Immature natural killer cell (primary cell): ENCODE measurements around the gene TBX10. TPM values are rescaled to one million over a fixed set of nuclear protein-coding genes. Genes with fewer than 3 reads are reported as not detected.
"Not testable (repeated sequence)": the region's sequence is repeated elsewhere in the genome, so short reads cannot be mapped to it uniquely, and the experiment has no call there.

Experiments used
- DNase-seq, 3 donors: peaks; one replicate each; pipeline ENCODE4 v3.0.0; 2022; ENCODE audit warnings: mixed read lengths in 1 of 3
- H3K27ac Mint-ChIP-seq, 6 donors: one replicate each; pipeline ENCODE4 v1.8.0; 2020; ENCODE audit warnings: mixed read lengths in 6 of 6, mild to moderate bottlenecking in 5 of 6, inconsistent platforms in 4 of 6, moderate library complexity in 3 of 6
- H3K27me3 Mint-ChIP-seq, 3 donors: one replicate each; pipeline ENCODE4 v1.8.0; 2020 to 2021; ENCODE audit warnings: low read depth in 3 of 3, mild to moderate bottlenecking in 3 of 3, mixed read lengths in 3 of 3, moderate library complexity in 3 of 3, inconsistent platforms in 1 of 3
- H3K36me3 Mint-ChIP-seq, 3 donors: one replicate each; pipeline ENCODE4 v1.8.0; 2020; ENCODE audit warnings: mixed read lengths in 3 of 3, inconsistent platforms in 2 of 3, mild to moderate bottlenecking in 2 of 3
- H3K4me1 Mint-ChIP-seq, 2 donors: one replicate each; pipeline ENCODE4 v1.8.0; 2020; ENCODE audit warnings: inconsistent platforms in 2 of 2, mild to moderate bottlenecking in 2 of 2, mixed read lengths in 2 of 2, moderate library complexity in 1 of 2
- H3K4me3 Mint-ChIP-seq, 5 donors: one replicate each; pipeline ENCODE4 v1.8.0; 2020; ENCODE audit warnings: mild to moderate bottlenecking in 5 of 5, mixed read lengths in 5 of 5, inconsistent platforms in 3 of 5, moderate library complexity in 3 of 5
- H3K9me3 Mint-ChIP-seq, 6 donors: one replicate each; pipeline ENCODE4 v1.8.0; 2020; ENCODE audit warnings: mild to moderate bottlenecking in 6 of 6, mixed read lengths in 6 of 6, inconsistent platforms in 4 of 6, moderate library complexity in 3 of 6
- polyA plus RNA-seq, 3 donors: library from polyadenylated mRNA; unstranded; fragments of 300-500 nt; fragmentation: Illumina TruSeq; gene quantifications; one replicate each; pipeline ENCODE4 v1.2.3, GENCODE V29; 2021

Gene TBX10
- polyA plus RNA-seq, 3 donors from 2014 or later, result not detected

DNA sequence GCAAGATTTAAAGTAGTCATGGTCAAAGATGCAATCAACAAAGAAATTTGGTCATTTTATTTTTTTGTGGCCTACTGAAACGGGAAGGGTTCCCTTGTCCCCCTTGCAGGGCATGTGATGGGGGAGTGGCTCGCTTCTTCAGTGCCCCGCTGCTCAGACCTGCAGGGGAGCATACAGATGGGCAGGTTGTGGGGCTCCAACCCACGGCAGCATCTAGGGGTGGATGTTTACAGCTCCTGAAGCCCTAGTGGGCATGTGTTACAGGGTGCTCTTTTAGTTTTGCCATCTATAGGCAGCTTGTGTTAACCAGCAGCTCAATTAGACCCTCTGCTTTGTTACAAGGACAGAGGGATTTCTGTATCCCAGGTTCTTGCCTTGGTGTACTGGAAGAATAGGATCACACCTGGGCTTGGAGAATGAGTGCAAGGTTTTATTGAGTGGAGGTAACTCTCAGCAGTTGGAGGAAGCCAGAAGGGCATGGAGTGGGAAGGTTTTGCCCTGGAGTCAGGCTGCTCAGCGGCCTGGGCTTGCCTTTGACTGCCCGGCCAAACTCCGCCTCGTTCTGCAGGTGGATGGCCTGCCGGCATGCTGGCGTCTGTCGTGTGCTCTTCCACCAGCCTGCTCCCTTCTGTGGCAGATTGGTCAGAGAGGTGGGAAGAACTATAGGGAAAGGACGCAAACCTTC, 46.5 kb downstream of the TBX10 start:
- Mint-ChIP-seq H3K36me3 (peaks cover 0 to 2% (median 0%) of the 10 kb centered on the region in 3 donors), H3K27me3 (no peaks in the 10 kb centered on the region), H3K4me1 (peaks cover 0 to 8% of the 10 kb centered on the region in 2 donors), H3K27ac (no peak overlapping the region), H3K9me3 (no peaks in the 10 kb centered on the region), H3K4me3 (no peak overlapping the region)
- no peak for DNase-seq

DNA sequence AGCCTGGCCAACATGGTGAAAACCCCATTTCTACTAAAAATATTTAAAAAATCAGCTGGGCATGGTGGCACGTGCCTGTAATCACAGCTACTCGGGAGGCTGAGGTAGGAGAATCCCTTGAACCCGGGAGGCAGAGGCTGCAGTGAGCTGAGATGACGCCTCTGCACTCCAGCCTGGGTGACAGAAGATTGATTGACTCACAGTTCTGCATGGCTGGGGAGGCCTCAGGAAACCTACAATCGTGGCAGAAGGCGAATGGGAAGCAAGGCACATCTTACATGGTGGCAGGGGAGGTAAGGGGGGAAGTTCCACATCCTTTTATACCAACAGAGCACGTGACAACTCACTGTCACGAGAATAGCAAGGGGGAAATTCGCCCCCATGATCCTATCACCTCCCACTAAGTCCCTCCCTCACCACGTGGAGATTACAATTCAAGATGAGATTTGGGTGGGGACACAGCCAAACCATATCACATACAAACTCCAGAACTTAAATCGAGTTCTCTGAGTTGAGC, 50.6 kb downstream of the TBX10 start:
- H3K36me3 Mint-ChIP-seq, result peaks cover 0 to 15% (median 0%) of the 10 kb centered on the region in 3 donors
- not testable (repeated sequence) for H3K27me3 Mint-ChIP-seq, H3K9me3 Mint-ChIP-seq, DNase-seq, H3K4me3 Mint-ChIP-seq
- H3K4me1 Mint-ChIP-seq, result peaks cover 20 to 23% of the 10 kb centered on the region in 2 donors
- peak overlapping the region in 1 of 6 donors; percentile 20 for H3K27ac Mint-ChIP-seq

DNA sequence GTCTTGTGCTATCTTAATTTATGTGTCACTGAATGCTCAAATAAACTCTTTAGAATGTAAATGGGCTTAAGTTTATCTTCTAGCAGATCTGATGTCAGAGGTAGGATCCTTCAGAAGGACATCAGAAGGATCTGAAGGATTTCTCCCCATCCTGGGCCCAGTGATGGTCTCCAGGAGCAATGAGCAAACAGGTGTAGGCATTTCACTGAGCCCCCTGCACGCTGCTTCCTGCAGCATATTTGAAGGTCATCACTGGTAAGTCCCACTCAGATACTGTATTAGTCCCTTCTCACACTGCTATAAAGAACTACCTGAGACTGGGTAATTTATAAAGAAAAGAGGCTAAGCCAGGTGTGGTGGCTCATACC, 51.4 kb downstream of the TBX10 start:
- peak overlapping the region in 4 of 6 donors; percentile 57 to 81 (median 68) for H3K27ac Mint-ChIP-seq
- peaks cover 2 to 11% (median 2%) of the 10 kb centered on the region in 3 donors for H3K27me3 Mint-ChIP-seq
- no peaks in the 10 kb centered on the region for H3K9me3 Mint-ChIP-seq
- peaks cover 0 to 15% (median 0%) of the 10 kb centered on the region in 3 donors for H3K36me3 Mint-ChIP-seq
- DNase-seq, result no peak
- no peak overlapping the region for H3K4me3 Mint-ChIP-seq
- peaks cover 24 to 25% of the 10 kb centered on the region in 2 donors for H3K4me1 Mint-ChIP-seq

DNA sequence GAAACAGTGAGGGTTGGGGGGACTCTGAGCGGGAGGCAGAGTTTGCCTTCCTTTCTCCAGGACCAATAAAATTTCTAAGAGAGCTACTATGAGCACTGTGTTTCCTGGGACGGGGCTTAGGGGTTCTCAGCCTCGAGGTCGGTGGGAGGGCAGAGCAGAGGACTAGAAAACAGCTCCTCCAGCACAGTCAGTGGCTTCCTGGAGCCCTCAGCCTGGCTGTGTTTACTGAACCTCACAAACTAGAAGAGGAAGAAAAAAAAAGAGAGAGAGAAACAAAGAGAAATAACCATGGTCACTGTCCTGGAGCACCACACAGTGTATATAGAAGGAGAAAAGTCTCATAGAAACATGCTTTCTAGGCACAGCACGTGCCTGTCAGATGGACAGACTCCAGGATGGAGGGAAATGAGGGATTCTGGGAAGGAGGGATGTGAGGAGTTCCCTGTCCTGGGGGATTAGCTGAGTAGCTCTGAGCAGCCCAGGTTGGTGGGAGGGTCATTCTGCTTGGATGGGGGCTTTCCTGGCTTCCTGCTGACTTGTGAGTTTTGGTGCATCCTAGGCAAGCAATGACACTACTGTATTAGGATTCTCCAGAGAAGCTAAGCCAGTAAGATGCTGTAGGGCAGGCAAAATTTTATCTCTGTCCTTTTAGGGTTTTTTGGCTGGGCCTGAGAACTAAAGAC, 52.9 kb downstream of the TBX10 start:
- Mint-ChIP-seq H3K27me3 (peaks cover 6 to 15% (median 8%) of the 10 kb centered on the region in 3 donors), H3K4me1 (peaks cover 37 to 38% of the 10 kb centered on the region in 2 donors), H3K27ac (peak overlapping the region; percentile 66 to 86 (median 71)), H3K36me3 (peaks cover 0 to 15% (median 0%) of the 10 kb centered on the region in 3 donors), H3K4me3 (no peak overlapping the region), H3K9me3 (no peaks in the 10 kb centered on the region)
- DNase-seq, result no peak

DNA sequence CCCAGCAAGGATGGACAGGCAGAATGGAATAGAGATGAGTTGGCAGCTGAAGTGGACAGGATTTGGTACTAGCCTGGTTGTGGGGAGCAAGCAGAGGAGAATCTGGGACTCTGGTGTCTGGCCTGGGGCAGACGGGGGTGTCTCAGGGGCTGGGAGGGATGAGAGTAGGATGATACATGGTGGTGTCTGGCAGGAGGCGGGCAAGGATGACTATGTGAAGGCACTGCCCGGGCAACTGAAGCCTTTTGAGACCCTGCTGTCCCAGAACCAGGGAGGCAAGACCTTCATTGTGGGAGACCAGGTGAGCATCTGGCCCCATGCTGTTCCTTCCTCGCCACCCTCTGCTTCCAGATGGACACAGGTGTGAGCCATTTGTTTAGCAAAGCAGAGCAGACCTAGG, 53.7 kb downstream of the TBX10 start:
- H3K4me3 Mint-ChIP-seq, result peak overlapping the region in 3 of 5 donors; percentile 49 to 72 (median 64)
- H3K9me3 Mint-ChIP-seq, result no peaks in the 10 kb centered on the region
- peaks cover 6 to 15% (median 8%) of the 10 kb centered on the region in 3 donors for H3K27me3 Mint-ChIP-seq
- DNase-seq, result no peak
- peak overlapping the region; percentile 49 to 88 (median 80) for H3K27ac Mint-ChIP-seq
- peaks cover 45 to 46% of the 10 kb centered on the region in 2 donors for H3K4me1 Mint-ChIP-seq
- H3K36me3 Mint-ChIP-seq, result peaks cover 0 to 15% (median 0%) of the 10 kb centered on the region in 3 donors

DNA sequence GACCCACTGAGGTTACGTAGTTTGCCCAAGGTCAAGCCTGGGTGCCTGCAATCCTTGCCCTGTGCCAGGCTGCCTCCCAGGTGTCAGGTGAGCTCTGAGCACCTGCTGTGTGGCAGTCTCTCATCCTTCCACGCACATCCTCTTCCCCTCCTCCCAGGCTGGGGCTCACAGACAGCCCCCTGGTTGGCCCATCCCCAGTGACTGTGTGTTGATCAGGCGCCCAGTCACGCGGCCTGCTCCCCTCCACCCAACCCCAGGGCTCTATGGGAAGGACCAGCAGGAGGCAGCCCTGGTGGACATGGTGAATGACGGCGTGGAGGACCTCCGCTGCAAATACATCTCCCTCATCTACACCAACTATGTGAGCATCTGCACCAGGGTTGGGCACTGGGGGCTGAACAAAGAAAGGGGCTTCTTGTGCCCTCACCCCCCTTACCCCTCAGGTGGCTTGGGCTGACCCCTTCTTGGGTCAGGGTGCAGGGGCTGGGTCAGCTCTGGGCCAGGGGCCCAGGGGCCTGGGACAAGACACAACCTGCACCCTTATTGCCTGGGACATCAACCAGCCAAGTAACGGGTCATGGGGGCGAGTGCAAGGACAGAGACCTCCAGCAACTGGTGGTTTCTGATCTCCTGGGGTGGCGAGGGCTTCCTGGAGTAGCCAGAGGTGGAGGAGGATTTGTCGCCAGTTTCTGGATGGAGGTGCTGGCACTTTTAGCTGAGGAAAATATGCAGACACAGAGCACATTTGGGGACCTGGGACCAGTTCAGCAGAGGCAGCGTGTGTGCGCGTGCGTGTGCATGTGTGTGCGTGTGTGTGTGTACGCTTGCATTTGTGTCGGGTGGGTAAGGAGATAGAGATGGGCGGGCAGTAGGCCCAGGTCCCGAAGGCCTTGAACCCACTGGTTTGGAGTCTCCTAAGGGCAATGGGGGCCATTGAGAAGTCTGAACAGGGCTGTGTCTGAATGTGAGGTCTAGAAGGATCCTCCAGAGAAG, 54.4 kb downstream of the TBX10 start:
- H3K4me1 Mint-ChIP-seq, result peaks cover 48 to 53% of the 10 kb centered on the region in 2 donors
- DNase-seq, result no peak
- peaks cover 0 to 15% (median 0%) of the 10 kb centered on the region in 3 donors for H3K36me3 Mint-ChIP-seq
- no peaks in the 10 kb centered on the region for H3K9me3 Mint-ChIP-seq
- H3K4me3 Mint-ChIP-seq, result peak overlapping the region; percentile 71 to 85 (median 74)
- peaks cover 6 to 15% (median 9%) of the 10 kb centered on the region in 3 donors for H3K27me3 Mint-ChIP-seq
- peak overlapping the region; percentile 49 to 88 (median 80) for H3K27ac Mint-ChIP-seq

DNA sequence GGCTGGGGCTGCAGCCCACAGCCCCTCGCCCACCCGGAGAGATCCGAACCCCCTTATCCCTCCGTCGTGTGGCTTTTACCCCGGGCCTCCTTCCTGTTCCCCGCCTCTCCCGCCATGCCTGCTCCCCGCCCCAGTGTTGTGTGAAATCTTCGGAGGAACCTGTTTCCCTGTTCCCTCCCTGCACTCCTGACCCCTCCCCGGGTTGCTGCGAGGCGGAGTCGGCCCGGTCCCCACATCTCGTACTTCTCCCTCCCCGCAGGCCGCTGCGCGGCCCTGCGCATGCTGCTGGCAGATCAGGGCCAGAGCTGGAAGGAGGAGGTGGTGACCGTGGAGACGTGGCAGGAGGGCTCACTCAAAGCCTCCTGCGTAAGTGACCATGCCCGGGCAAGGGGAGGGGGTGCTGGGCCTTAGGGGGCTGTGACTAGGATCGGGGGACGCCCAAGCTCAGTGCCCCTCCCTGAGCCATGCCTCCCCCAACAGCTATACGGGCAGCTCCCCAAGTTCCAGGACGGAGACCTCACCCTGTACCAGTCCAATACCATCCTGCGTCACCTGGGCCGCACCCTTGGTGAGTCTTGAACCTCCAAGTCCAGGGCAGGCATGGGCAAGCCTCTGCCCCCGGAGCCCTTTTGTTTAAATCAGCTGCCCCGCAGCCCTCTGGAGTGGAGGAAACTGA, 55.2 kb downstream of the TBX10 start:
- DNase-seq, result peak in 2 of 3 donors; percentile 24 to 32
- Mint-ChIP-seq H3K9me3 (no peaks in the 10 kb centered on the region), H3K27me3 (peaks cover 6 to 15% (median 9%) of the 10 kb centered on the region in 3 donors), H3K4me3 (peak overlapping the region; percentile 71 to 85 (median 74)), H3K4me1 (peaks cover 56 to 62% of the 10 kb centered on the region in 2 donors), H3K27ac (peak overlapping the region; percentile 49 to 89 (median 80)), H3K36me3 (peaks cover 0 to 15% (median 0%) of the 10 kb centered on the region in 3 donors)

DNA sequence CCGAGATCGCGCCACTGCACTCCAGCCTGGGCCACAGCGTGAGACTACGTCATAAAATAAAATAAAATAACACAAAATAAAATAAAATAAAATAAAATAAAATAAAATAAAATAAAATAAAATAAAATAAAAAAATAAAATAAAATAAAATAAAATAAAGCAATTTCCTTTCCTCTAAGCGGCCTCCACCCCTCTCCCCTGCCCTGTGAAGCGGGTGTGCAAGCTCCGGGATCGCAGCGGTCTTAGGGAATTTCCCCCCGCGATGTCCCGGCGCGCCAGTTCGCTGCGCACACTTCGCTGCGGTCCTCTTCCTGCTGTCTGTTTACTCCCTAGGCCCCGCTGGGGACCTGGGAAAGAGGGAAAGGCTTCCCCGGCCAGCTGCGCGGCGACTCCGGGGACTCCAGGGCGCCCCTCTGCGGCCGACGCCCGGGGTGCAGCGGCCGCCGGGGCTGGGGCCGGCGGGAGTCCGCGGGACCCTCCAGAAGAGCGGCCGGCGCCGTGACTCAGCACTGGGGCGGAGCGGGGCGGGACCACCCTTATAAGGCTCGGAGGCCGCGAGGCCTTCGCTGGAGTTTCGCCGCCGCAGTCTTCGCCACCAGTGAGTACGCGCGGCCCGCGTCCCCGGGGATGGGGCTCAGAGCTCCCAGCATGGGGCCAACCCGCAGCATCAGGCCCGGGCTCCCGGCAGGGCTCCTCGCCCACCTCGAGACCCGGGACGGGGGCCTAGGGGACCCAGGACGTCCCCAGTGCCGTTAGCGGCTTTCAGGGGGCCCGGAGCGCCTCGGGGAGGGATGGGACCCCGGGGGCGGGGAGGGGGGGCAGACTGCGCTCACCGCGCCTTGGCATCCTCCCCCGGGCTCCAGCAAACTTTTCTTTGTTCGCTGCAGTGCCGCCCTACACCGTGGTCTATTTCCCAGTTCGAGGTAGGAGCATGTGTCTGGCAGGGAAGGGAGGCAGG, 56.0 kb downstream of the TBX10 start, which contains the start of gene GSTP1:
TSS of gene GSTP1 (plus strand) at position 566 of the 958 bp plus-strand sequence. CDS start at position 598, 32 bp downstream.
- H3K36me3 Mint-ChIP-seq, result peaks cover 0 to 15% (median 0%) of the 10 kb centered on the region in 3 donors
- H3K27me3 Mint-ChIP-seq, result peaks cover 9 to 15% (median 9%) of the 10 kb centered on the region in 3 donors
- peak within 1 kb of the TSS; percentile 92 to 98 (median 95) for H3K4me3 Mint-ChIP-seq
- H3K27ac Mint-ChIP-seq, result peak within 1 kb of the TSS; percentile 87 to 96 (median 96)
- H3K9me3 Mint-ChIP-seq, result no peaks in the 10 kb centered on the region
- H3K4me1 Mint-ChIP-seq, result peaks cover 60 to 67% of the 10 kb centered on the region in 2 donors
- peak; percentile 83 to 85 (median 84) for DNase-seq

DNA sequence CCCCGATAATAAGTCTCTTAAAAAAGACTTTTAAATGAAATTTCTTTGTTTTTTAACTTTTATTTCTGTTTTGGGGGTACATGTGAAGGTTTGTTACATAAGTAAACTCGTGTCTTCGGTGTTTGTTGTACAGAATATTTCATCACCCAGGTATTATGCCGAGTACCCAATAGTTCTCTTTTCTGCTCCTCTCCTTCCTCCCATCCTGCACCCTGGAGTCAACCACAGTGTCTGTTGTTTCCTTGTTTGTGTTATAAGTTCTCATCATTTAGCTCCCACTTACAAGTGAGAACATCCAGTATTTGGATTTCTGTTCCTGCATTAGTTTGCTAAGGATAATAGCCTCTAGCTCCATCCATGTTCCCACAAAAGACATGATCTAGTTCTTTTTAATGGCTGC, 57.6 kb downstream of the TBX10 start:
- Mint-ChIP-seq H3K4me3 (peak overlapping the region; percentile 92 to 98 (median 94)), H3K9me3 (no peaks in the 10 kb centered on the region), H3K27me3 (peaks cover 9 to 16% (median 11%) of the 10 kb centered on the region in 3 donors), H3K36me3 (peaks cover 0 to 8% (median 0%) of the 10 kb centered on the region in 3 donors), H3K27ac (peak overlapping the region; percentile 85 to 96 (median 94)), H3K4me1 (peaks cover 60 to 67% of the 10 kb centered on the region in 2 donors)
- no peak for DNase-seq

DNA sequence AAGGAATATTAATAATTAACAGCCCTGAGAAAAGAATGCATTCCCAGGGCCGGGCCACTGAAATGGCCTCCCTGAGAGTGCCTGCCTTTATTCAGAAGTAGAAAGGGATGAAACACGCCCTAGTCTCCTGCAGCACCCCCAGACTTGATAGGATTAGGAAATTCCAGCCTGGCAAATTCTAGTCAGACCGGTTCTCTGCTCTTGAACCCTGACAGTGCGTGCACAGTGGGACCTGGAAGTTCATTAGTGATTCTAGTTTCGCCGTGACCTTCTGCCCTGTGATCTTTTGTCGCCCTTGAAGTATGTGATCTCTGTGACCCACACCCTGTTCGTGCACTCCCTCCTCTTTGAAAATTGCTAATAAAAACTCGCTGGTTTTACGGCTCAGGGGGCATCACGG, 58.1 kb downstream of the TBX10 start:
- Mint-ChIP-seq H3K4me3 (peak overlapping the region in 2 of 5 donors; percentile 11 to 30), H3K4me1 (peaks cover 59 to 64% of the 10 kb centered on the region in 2 donors), H3K36me3 (peaks cover 0 to 2% (median 0%) of the 10 kb centered on the region in 3 donors), H3K9me3 (no peaks in the 10 kb centered on the region), H3K27ac (peak overlapping the region in 3 of 6 donors; percentile 5 to 56 (median 11)), H3K27me3 (peaks cover 9 to 16% (median 11%) of the 10 kb centered on the region in 3 donors)
- no peak for DNase-seq
